PC-3 (cell line): ENCODE results near the gene GLYATL1. TPM values are rescaled to one million over a fixed set of nuclear protein-coding genes. Genes with fewer than 3 reads are reported as not detected.

Experiments used
- ATAC-seq: fragments of 200-7000 bp; cut with Tn5 transposase; 2 replicates; pipeline ENCODE4 v1.9.1; 2020; ENCODE audit warnings: mild to moderate bottlenecking, moderate library complexity
- Bru-seq: library from RNA; stranded (reverse); fragments of 400-500 nt; gene quantifications from one replicate; lab custom pipeline; 2021; lab: Mats Ljungman, UMichigan
- BruChase-seq, 2 experiments: library from RNA; stranded (reverse); fragments of 400-500 nt; gene quantifications; one replicate each; lab custom pipeline; 2021; lab: Mats Ljungman, UMichigan
- BruUV-seq: library from RNA; stranded (reverse); fragments of 400-500 nt; replicated peaks from 2 replicates; lab custom pipeline; 2021; lab: Mats Ljungman, UMichigan
- CTCF ChIA-PET: fragments of 300-600 bp; sonication (Branson Sonifier 250); formaldehyde crosslinking; loops from one replicate; lab custom pipeline; 2022; ENCODE audit warnings: antibody characterized with exemption; lab: Charles Lee
- POLR2A ChIA-PET: fragments of 300-600 bp; sonication (Branson Sonifier 250); formaldehyde crosslinking; loops from one replicate; lab custom pipeline; 2022; ENCODE audit warnings: antibody characterized with exemption; ENCODE audit not compliant: unreplicated experiment; lab: Charles Lee
- DNase-seq: peaks from one replicate; pipeline ENCODE4 v3.0.0-alpha.2; 2015
- H2AFZ ChIP-seq: fragments of 300-600 bp; sonication (generic); 2 replicates; pipeline ENCODE4 v1.6.0; 2016; ENCODE audit warnings: antibody characterized with exemption, low read length
- H3F3A ChIP-seq: fragments of 300-600 bp; sonication (generic); one replicate; pipeline ENCODE4 v1.6.0; 2017; ENCODE audit warnings: antibody characterized with exemption, low read length, control low read depth, mild to moderate bottlenecking; ENCODE audit not compliant: unreplicated experiment
- H3K27ac ChIP-seq: fragments of 300-600 bp; sonication (generic); 2 replicates; pipeline ENCODE4 v1.5.1; 2016; ENCODE audit warnings: mild to moderate bottlenecking, low read length
- H3K27me3 ChIP-seq: fragments of 300-600 bp; sonication (generic); 2 replicates; pipeline ENCODE4 v1.6.1; 2016; ENCODE audit warnings: low read length, mixed read lengths
- H3K36me3 ChIP-seq: fragments of 300-600 bp; sonication (generic); 2 replicates; pipeline ENCODE4 v1.6.1; 2016; ENCODE audit warnings: low read depth, mixed run types, low read length, mixed read lengths
- H3K4me1 ChIP-seq: fragments of 300-600 bp; sonication (generic); 2 replicates; pipeline ENCODE4 v1.5.1; 2016; ENCODE audit warnings: low read length; ENCODE audit not compliant: insufficient read depth
- H3K4me2 ChIP-seq: fragments of 300-600 bp; sonication (generic); 2 replicates; pipeline ENCODE4 v1.6.0; 2016; ENCODE audit warnings: low read length
- H3K4me3 ChIP-seq: fragments of 300-600 bp; sonication (generic); 2 replicates; pipeline ENCODE4 v1.5.1; 2016; ENCODE audit warnings: mild to moderate bottlenecking, low read length, mixed read lengths
- H3K79me2 ChIP-seq: fragments of 300-600 bp; sonication (generic); 2 replicates; pipeline ENCODE4 v1.6.1; 2017; ENCODE audit warnings: low read length, mixed read lengths
- H3K9ac ChIP-seq: fragments of 300-600 bp; sonication (generic); 2 replicates; pipeline ENCODE4 v1.6.0; 2016; ENCODE audit warnings: mild to moderate bottlenecking, low read length
- H3K9me2 ChIP-seq: fragments of 300-600 bp; sonication (generic); replicated peaks from 2 replicates; pipeline ENCODE4 v1.6.1; 2016; ENCODE audit warnings: mixed run types, low read length, mixed read lengths
- H3K9me3 ChIP-seq: fragments of 300-600 bp; sonication (generic); 2 replicates; pipeline ENCODE4 v1.6.1; 2016; ENCODE audit warnings: low read length, mixed read lengths
- H4K20me1 ChIP-seq: fragments of 300-600 bp; sonication (generic); 2 replicates; pipeline ENCODE4 v1.6.1; 2016; ENCODE audit warnings: low read length, mixed read lengths
- CTCF ChIP-seq: fragments of 300-600 bp; sonication (generic); conservative IDR thresholded peaks from 2 replicates; pipeline ENCODE4 v1.5.1; 2017; ENCODE audit warnings: antibody characterized with exemption, low read depth, mild to moderate bottlenecking, low read length
- EZH2 ChIP-seq: fragments of 300-600 bp; sonication (generic); IDR thresholded peaks from one replicate; pipeline ENCODE4 v1.6.1; 2017; ENCODE audit warnings: antibody characterized with exemption, mild to moderate bottlenecking, low read length; ENCODE audit not compliant: unreplicated experiment
- EZH2phosphoT487 ChIP-seq: fragments of 300-600 bp; sonication (generic); IDR thresholded peaks from 2 replicates; pipeline ENCODE4 v1.6.1; 2018; ENCODE audit warnings: mild to moderate bottlenecking, antibody characterized with exemption, low read length, borderline replicate concordance
- intact Hi-C: fragments of 100-400 bp; cut with micrococcal nuclease; formaldehyde crosslinking; loops from 2 replicates; pipeline ENCODE4 v1.9.0; 2023
- long read RNA-seq: library from polyadenylated mRNA; unstranded; transcript quantifications from one replicate; pipeline ENCODE4 v2.0.0, GENCODE V29; 2021; ENCODE audit not compliant: unreplicated experiment
- total RNA-seq: library from RNA; depleted of rRNA; stranded (reverse); fragments of >200 nt; gene quantifications from 2 replicates; pipeline ENCODE4 v1.2.3, GENCODE V29; 2014; rRNA removed

Gene GLYATL1
- not detected in 2 replicates for total RNA-seq
- Bru-seq, nascent RNA = percentile 3 among the genes with signal in this experiment
- percentile 3 among the genes with signal in this experiment for BruChase-seq, experiment 1, labeled RNA remaining after a 6-hour chase
- BruChase-seq, experiment 2, labeled RNA remaining after a 2-hour chase = percentile 5 among the genes with signal in this experiment
- long read RNA-seq = 0 reads

GRCh38 chr11:58939277-58939676 lies at the start of gene GLYATL1:
TSS of gene GLYATL1 (plus strand) at chr11:58939488. CDS start at chr11:58947088, 7,600 bp downstream.
- ATAC-seq (no peak), DNase-seq (no peak)
- no peaks in the 10 kb centered on the region for H3K36me3 ChIP-seq
- peaks cover 30% of the 10 kb centered on the region for H3K27me3 ChIP-seq
- H3K4me2 ChIP-seq = no peak within 1 kb of the TSS
- intact Hi-C loops = no loop called here
- CTCF ChIA-PET = no interaction called here
- no peaks in the 10 kb centered on the region for H4K20me1 ChIP-seq
- H2AFZ ChIP-seq = no peak within 1 kb of the TSS
- H3K9me3 ChIP-seq = no peaks in the 10 kb centered on the region
- no peak for TF ChIP-seq EZH2phosphoT487
- no peak for TF ChIP-seq CTCF
- TF ChIP-seq EZH2 = no peak
- no peaks in the 10 kb centered on the region for H3F3A ChIP-seq
- H3K79me2 ChIP-seq = no peaks in the 10 kb centered on the region
- no peak within 1 kb of the TSS for H3K27ac ChIP-seq
- POLR2A ChIA-PET = no interaction called here
- no peak within 1 kb of the TSS for H3K9ac ChIP-seq
- no peaks in the 10 kb centered on the region for H3K9me2 ChIP-seq
- no peaks in the 10 kb centered on the region for H3K4me1 ChIP-seq
- BruUV-seq = no TSS peak
- no peak within 1 kb of the TSS for H3K4me3 ChIP-seq

DNA sequence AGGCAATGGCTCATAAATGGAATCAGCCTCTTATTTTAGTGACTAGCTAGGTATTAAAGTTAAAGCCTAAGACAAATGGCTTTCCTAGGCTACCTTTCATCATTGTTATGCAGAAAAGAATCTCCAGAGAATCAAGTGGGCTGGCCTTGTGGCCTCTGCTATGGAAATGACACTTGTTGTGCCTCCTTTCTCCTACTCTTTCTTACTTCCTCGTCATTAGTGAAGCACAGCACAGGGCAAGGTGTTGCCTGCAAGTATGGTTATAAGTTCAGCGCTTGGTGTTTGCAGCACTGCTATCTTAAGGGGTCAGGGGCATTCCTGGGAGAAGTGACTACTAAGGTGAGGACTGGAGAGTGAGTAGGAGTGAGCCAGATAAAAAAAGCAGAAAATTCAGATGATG lies 45.4 kb upstream of the GLYATL1 start:
- no peaks in the 10 kb centered on the region for H3K9me2 ChIP-seq
- ChIA-PET POLR2A (no interaction called here), CTCF (no interaction called here)
- H3K9me3 ChIP-seq = no peaks in the 10 kb centered on the region
- H2AFZ ChIP-seq = no peak overlapping the region
- TF ChIP-seq EZH2phosphoT487 (no peak), CTCF (no peak), EZH2 (no peak)
- H3K79me2 ChIP-seq = no peaks in the 10 kb centered on the region
- no peaks in the 10 kb centered on the region for H3K4me1 ChIP-seq
- H3K27ac ChIP-seq = no peak overlapping the region
- H3K4me2 ChIP-seq = no peak overlapping the region
- no peak overlapping the region for H3K9ac ChIP-seq
- no peaks in the 10 kb centered on the region for H3F3A ChIP-seq
- no peak for ATAC-seq
- H3K27me3 ChIP-seq = no peaks in the 10 kb centered on the region
- H3K4me3 ChIP-seq = no peak overlapping the region
- no peaks in the 10 kb centered on the region for H4K20me1 ChIP-seq
- no TSS peak for BruUV-seq
- no peak for DNase-seq
- no peaks in the 10 kb centered on the region for H3K36me3 ChIP-seq
- intact Hi-C loops = no loop called here

DNA sequence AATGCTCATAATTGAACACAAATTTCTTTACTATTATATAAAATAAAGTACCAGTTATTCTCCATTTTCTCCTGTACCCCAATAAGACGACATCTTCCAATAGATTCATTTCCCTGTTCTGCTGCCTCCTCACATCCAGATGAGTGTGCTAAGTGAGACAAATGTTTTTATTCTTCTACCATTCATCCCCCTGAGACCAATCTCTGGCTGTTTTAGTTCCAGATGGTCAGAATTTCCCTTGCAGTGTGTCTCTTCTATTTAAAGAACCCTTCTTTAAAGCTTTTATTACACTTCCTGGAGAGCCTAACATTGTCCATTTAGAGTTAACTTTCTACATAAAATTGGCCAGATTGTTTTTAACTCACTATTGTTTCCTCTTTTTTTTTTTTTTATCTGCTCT lies 41.2 kb upstream of the GLYATL1 start:
- Histone ChIP-seq H3K4me2 (no peak overlapping the region), H3K9me3 (no peaks in the 10 kb centered on the region), H3K27ac (no peak overlapping the region), H3K9ac (no peak overlapping the region), H3K4me1 (no peaks in the 10 kb centered on the region), H2AFZ (no peak overlapping the region), H3K4me3 (no peak overlapping the region), H3K79me2 (no peaks in the 10 kb centered on the region), H3K9me2 (no peaks in the 10 kb centered on the region), H3F3A (no peaks in the 10 kb centered on the region), H3K36me3 (no peaks in the 10 kb centered on the region), H3K27me3 (no peaks in the 10 kb centered on the region), H4K20me1 (no peaks in the 10 kb centered on the region)
- ChIA-PET POLR2A (no interaction called here), CTCF (no interaction called here)
- BruUV-seq = no TSS peak
- ATAC-seq = no peak
- no peak for DNase-seq
- TF ChIP-seq EZH2 (no peak), EZH2phosphoT487 (no peak), CTCF (no peak)
- intact Hi-C loops = no loop called here
